Subcutaneous abdominal adipose tissue (tissue), 5 donors: ENCODE measurements around the gene CD99.
A peak's percentile ranks its signal among the peaks of the same experiment; 100 is the strongest.

Source experiments
- H3K27ac ChIP-seq: one replicate; pipeline ENCODE4 v1.7.0; 2013; ENCODE audit warnings: low read depth, mild to moderate bottlenecking, inconsistent platforms, low read length, moderate library complexity
- H3K27me3 ChIP-seq, 5 donors: one replicate each; pipeline ENCODE4 v1.7.0; 2013; ENCODE audit warnings: low read length in 5 of 5, inconsistent platforms in 1 of 5; ENCODE audit not compliant: control insufficient read depth in 5 of 5, insufficient read depth in 4 of 5
- H3K36me3 ChIP-seq, 5 donors: one replicate each; pipeline ENCODE4 v1.7.0; 2013; ENCODE audit warnings: low read length in 5 of 5; ENCODE audit not compliant: control insufficient read depth in 5 of 5, insufficient read depth in 5 of 5
- H3K4me1 ChIP-seq, 5 donors: one replicate each; pipeline ENCODE4 v1.7.0; 2013; ENCODE audit warnings: low read length in 5 of 5, mild to moderate bottlenecking in 3 of 5, moderate library complexity in 1 of 5; ENCODE audit not compliant: control insufficient read depth in 5 of 5, insufficient read depth in 5 of 5
- H3K4me3 ChIP-seq, 5 donors: one replicate each; pipeline ENCODE4 v1.7.0; 2013; ENCODE audit warnings: low read length in 5 of 5, low read depth in 1 of 5
- H3K9ac ChIP-seq, 5 donors: one replicate each; pipeline ENCODE4 v1.7.0; 2013; ENCODE audit warnings: low read length in 5 of 5, mild to moderate bottlenecking in 4 of 5, moderate library complexity in 3 of 5
- H3K9me3 ChIP-seq, 5 donors: one replicate each; pipeline ENCODE4 v1.7.0; 2013; ENCODE audit warnings: low read length in 5 of 5; ENCODE audit not compliant: control insufficient read depth in 5 of 5
- donor health status: healthy.
- donor health status: healthy.
- donor health status: healthy.
- donor health status: healthy.
- donor health status: healthy.

Gene CD99

GRCh38 chrX:2685886-2686285, 5.2 kb upstream of the CD99 start:
- Histone ChIP-seq H3K36me3 (no peaks in the 10 kb centered on the region), H3K27me3 (no peaks in the 10 kb centered on the region), H3K9ac (no peak overlapping the region), H3K4me1 (peaks cover 0 to 7% (median 5%) of the 10 kb centered on the region in 5 donors), H3K9me3 (no peaks in the 10 kb centered on the region), H3K4me3 (no peak overlapping the region), H3K27ac (no peak overlapping the region)

GRCh38 chrX:2689773-2690666, 1.1 kb upstream of the CD99 start:
- H3K4me1 ChIP-seq, result peaks cover 4 to 39% (median 36%) of the 10 kb centered on the region in 5 donors
- H3K27ac ChIP-seq, result no peak overlapping the region
- H3K4me3 ChIP-seq, result peak overlapping the region; percentile 48 to 93 (median 67)
- no peaks in the 10 kb centered on the region for H3K36me3 ChIP-seq
- H3K9me3 ChIP-seq, result no peaks in the 10 kb centered on the region
- H3K9ac ChIP-seq, result peak overlapping the region in 1 of 5 donors; percentile 46
- H3K27me3 ChIP-seq, result no peaks in the 10 kb centered on the region

- Histone ChIP-seq H3K9ac (peak overlapping the region; percentile 59 to 94 (median 84)), H3K27ac (peak overlapping the region; percentile 80), H3K4me1 (peaks cover 4 to 54% (median 50%) of the 10 kb centered on the region in 5 donors), H3K36me3 (no peaks in the 10 kb centered on the region), H3K4me3 (peak overlapping the region; percentile 84 to 93 (median 89)), H3K27me3 (no peaks in the 10 kb centered on the region), H3K9me3 (no peaks in the 10 kb centered on the region)
Observed at GRCh38 chrX:2691543-2692220, 587 bp downstream of the CD99 start.

GRCh38 chrX:2692221-2693112, 1.4 kb downstream of the CD99 start:
- peak overlapping the region; percentile 59 to 94 (median 84) for H3K9ac ChIP-seq

GRCh38 chrX:2693113-2694002, 2.3 kb downstream of the CD99 start:
- peak overlapping the region; percentile 80 for H3K27ac ChIP-seq
- H3K4me3 ChIP-seq, result peak overlapping the region; percentile 84 to 93 (median 89)
- peak overlapping the region in 4 of 5 donors; percentile 47 to 94 (median 84) for H3K9ac ChIP-seq
- H3K36me3 ChIP-seq, result peaks cover 0 to 8% (median 2%) of the 10 kb centered on the region in 5 donors
- peaks cover 7 to 71% (median 66%) of the 10 kb centered on the region in 5 donors for H3K4me1 ChIP-seq
- H3K9me3 ChIP-seq, result no peaks in the 10 kb centered on the region
- H3K27me3 ChIP-seq, result no peaks in the 10 kb centered on the region

More at GRCh38 chrX:2692221-2693112, 1.4 kb downstream of the CD99 start:
- peaks cover 6 to 62% (median 57%) of the 10 kb centered on the region in 5 donors for H3K4me1 ChIP-seq
- peak overlapping the region; percentile 84 to 93 (median 89) for H3K4me3 ChIP-seq
- no peaks in the 10 kb centered on the region for H3K9me3 ChIP-seq
- peaks cover 0 to 2% (median 0%) of the 10 kb centered on the region in 5 donors for H3K36me3 ChIP-seq
- peak overlapping the region; percentile 80 for H3K27ac ChIP-seq
- no peaks in the 10 kb centered on the region for H3K27me3 ChIP-seq

GRCh38 chrX:2694914-2695267, 3.8 kb downstream of the CD99 start:
- H3K27me3 ChIP-seq, result no peaks in the 10 kb centered on the region
- H3K36me3 ChIP-seq, result peaks cover 0 to 8% (median 6%) of the 10 kb centered on the region in 5 donors
- H3K9ac ChIP-seq, result no peak overlapping the region
- H3K27ac ChIP-seq, result peak overlapping the region; percentile 65
- peak overlapping the region in 1 of 5 donors; percentile 37 for H3K4me3 ChIP-seq
- no peaks in the 10 kb centered on the region for H3K9me3 ChIP-seq
- H3K4me1 ChIP-seq, result peaks cover 7 to 75% (median 68%) of the 10 kb centered on the region in 5 donors

GRCh38 chrX:2696698-2697215, 5.7 kb downstream of the CD99 start:
- Histone ChIP-seq H3K36me3 (peaks cover 0 to 16% (median 14%) of the 10 kb centered on the region in 5 donors), H3K4me3 (peak overlapping the region in 3 of 5 donors; percentile 25 to 29 (median 26)), H3K9me3 (no peaks in the 10 kb centered on the region), H3K4me1 (peaks cover 7 to 75% (median 63%) of the 10 kb centered on the region in 5 donors), H3K27me3 (no peaks in the 10 kb centered on the region), H3K27ac (peak overlapping the region; percentile 60), H3K9ac (no peak overlapping the region)

- peak overlapping the region in 3 of 5 donors; percentile 25 to 29 (median 26) for H3K4me3 ChIP-seq
- peaks cover 7 to 73% (median 61%) of the 10 kb centered on the region in 5 donors for H3K4me1 ChIP-seq
- no peak overlapping the region for H3K9ac ChIP-seq
- H3K27ac ChIP-seq, result peak overlapping the region; percentile 60
- no peaks in the 10 kb centered on the region for H3K27me3 ChIP-seq
- no peaks in the 10 kb centered on the region for H3K9me3 ChIP-seq
- H3K36me3 ChIP-seq, result peaks cover 0 to 16% (median 14%) of the 10 kb centered on the region in 5 donors
Observed at GRCh38 chrX:2697306-2697705, 6.2 kb downstream of the CD99 start.
